Chondrocyte (in vitro differentiated cells): Measurements from ENCODE around the gene PYCR2. TPM values are rescaled to one million over a fixed set of nuclear protein-coding genes. Genes with fewer than 3 reads are reported as not detected.

Experiments
- DNase-seq: peaks from one replicate; pipeline ENCODE4 v3.0.0; 2021; ENCODE audit warnings: mixed read lengths, low spot score
- H3K27ac Mint-ChIP-seq: one replicate; pipeline ENCODE4 v1.8.0; 2021; ENCODE audit warnings: mild to moderate bottlenecking, moderate library complexity, mixed read lengths; ENCODE audit not compliant: unreplicated experiment
- H3K27me3 Mint-ChIP-seq: 2 replicates; pipeline ENCODE4 v1.8.0; 2021; ENCODE audit warnings: low read depth, mixed read lengths
- H3K36me3 Mint-ChIP-seq: 2 replicates; pipeline ENCODE4 v1.8.0; 2021; ENCODE audit warnings: low read depth, mixed read lengths
- H3K4me1 Mint-ChIP-seq: 2 replicates; pipeline ENCODE4 v1.8.0; 2021; ENCODE audit warnings: low read depth, mild to moderate bottlenecking, mixed read lengths
- H3K4me3 Mint-ChIP-seq: one replicate; pipeline ENCODE4 v1.8.0; 2021; ENCODE audit warnings: mild to moderate bottlenecking, moderate library complexity, mixed read lengths; ENCODE audit not compliant: unreplicated experiment
- H3K9me3 Mint-ChIP-seq: 2 replicates; pipeline ENCODE4 v1.8.0; 2021; ENCODE audit warnings: low read depth, mixed read lengths
- total RNA-seq: library from RNA; stranded (reverse); gene quantifications from 3 replicates; pipeline ENCODE4 v1.2.1, GENCODE V29; 2021
- TF ChIP-seq, protein P1 (sequence below): fragments of 200-600 bp; sonication (generic); IDR thresholded peaks from 2 replicates; pipeline ENCODE4 v1.5.0; 2021; ENCODE audit warnings: antibody characterized with exemption, mild to moderate bottlenecking, moderate library complexity

PYCR2 gene
- total RNA-seq, 1 donor from 2014 or later: 43.4 TPM

DNA sequence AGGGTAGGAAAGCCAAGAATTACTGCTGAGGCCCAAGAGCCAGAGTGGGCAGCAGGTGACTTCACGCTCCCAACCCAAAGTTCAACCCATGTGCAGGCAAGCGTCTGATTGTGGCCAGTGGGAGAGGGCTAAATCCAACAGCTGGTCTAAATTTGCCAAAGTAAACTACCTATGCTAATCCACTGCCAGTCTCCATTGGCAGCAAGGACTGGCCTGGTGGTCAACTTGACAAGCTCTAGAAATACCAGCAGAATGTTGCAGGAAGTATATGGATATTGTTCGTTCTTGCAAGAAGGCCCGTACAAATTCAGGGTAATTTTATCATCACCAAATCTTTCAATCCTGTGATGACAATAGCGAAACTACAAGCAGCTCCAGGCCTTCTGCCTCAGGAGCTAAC is 43.4 kb downstream of the PYCR2 start:
- H3K9me3 Mint-ChIP-seq: no peaks in the 10 kb centered on the region
- DNase-seq: no peak
- TF ChIP-seq, protein P1, sequence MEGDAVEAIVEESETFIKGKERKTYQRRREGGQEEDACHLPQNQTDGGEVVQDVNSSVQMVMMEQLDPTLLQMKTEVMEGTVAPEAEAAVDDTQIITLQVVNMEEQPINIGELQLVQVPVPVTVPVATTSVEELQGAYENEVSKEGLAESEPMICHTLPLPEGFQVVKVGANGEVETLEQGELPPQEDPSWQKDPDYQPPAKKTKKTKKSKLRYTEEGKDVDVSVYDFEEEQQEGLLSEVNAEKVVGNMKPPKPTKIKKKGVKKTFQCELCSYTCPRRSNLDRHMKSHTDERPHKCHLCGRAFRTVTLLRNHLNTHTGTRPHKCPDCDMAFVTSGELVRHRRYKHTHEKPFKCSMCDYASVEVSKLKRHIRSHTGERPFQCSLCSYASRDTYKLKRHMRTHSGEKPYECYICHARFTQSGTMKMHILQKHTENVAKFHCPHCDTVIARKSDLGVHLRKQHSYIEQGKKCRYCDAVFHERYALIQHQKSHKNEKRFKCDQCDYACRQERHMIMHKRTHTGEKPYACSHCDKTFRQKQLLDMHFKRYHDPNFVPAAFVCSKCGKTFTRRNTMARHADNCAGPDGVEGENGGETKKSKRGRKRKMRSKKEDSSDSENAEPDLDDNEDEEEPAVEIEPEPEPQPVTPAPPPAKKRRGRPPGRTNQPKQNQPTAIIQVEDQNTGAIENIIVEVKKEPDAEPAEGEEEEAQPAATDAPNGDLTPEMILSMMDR: no peak
- no peaks in the 10 kb centered on the region for H3K27me3 Mint-ChIP-seq
- H3K36me3 Mint-ChIP-seq: peaks cover 1% of the 10 kb centered on the region
- H3K4me3 Mint-ChIP-seq: peak overlapping the region; percentile 91
- H3K4me1 Mint-ChIP-seq: peaks cover 58% of the 10 kb centered on the region
- peak overlapping the region; percentile 61 for H3K27ac Mint-ChIP-seq

DNA sequence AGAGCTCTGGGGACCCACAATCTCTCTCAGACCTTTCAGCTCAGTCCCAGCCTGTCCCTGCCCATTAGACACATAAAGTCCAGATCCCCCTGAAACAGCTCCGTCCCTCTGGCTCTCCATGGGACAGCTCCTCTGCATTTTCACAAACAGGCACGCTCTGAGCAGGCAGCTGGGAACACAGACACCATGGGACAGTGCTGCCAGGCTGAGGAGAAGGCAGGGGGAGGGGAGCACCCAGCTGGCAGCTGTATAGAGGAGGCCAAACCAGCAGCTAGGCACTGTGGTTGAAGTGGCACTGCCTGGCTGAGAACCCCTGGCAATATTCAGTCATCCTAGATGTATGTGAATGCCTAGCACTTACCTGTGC is 43.8 kb downstream of the PYCR2 start:
- Mint-ChIP-seq H3K27me3 (no peaks in the 10 kb centered on the region), H3K9me3 (no peaks in the 10 kb centered on the region), H3K4me1 (peaks cover 58% of the 10 kb centered on the region), H3K4me3 (peak overlapping the region; percentile 31), H3K36me3 (peaks cover 1% of the 10 kb centered on the region), H3K27ac (peak overlapping the region; percentile 61)
- DNase-seq: peak; percentile 60
- TF ChIP-seq, protein P1: no peak

DNA sequence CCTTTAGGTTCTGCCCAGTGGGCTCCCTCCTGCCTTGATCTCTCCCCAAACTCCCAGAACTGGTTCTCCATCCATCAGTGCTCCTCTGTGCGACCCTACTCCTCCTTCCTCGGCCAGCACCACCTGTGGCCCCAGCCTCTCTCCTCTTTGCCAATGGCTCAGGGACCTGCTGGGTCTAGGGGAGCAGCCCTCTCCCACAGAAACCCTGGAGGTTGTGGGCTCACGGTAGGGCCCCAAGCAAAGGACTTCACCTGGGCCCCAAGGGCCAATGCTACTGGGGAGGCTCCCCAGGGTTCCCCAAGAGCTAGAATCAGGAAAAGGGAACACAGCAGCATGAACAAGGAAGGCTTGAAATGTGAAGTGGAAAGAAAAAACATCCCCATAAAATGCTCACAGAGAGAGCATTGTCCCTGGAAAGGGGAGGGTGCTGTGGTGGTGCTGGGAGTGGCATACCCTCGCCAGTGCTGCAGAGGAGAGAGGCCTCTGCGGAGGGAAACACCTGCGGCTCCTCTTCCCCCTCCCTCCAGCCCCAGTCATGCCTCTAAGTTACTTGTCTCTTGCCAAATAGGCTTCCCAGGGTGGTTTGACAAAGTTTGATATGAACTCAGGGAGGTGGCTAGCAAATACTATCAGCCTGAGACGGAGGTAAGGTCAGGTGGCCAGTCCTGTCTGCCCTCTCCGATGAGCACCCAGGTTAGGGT is 44.4 kb downstream of the PYCR2 start:
- H3K36me3 Mint-ChIP-seq: peaks cover 1% of the 10 kb centered on the region
- TF ChIP-seq, protein P1: no peak
- peak overlapping the region; percentile 31 for H3K4me3 Mint-ChIP-seq
- no peaks in the 10 kb centered on the region for H3K9me3 Mint-ChIP-seq
- H3K27me3 Mint-ChIP-seq: no peaks in the 10 kb centered on the region
- H3K4me1 Mint-ChIP-seq: peaks cover 58% of the 10 kb centered on the region
- H3K27ac Mint-ChIP-seq: peak overlapping the region; percentile 71
- DNase-seq: peak; percentile 68

DNA sequence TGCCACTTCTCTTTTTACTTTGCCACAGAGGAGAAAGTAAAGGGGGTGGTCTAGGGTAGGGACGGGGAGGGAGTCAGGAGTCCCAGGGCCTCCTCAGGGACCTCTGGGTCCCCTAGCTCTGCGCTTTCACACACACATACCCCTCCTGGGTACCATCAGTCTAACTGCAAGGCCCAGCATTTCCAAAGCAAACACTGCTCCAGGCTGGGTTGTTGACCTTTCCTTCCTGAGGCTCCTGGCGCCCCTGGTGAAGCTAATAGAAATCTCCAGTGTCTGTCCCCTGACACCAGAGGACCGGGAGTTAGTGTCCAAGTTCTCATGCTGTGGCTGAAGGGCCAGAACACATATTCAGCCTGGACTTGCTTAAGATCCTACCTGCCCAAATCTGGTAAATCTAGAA is 45.8 kb downstream of the PYCR2 start:
- Mint-ChIP-seq H3K27ac (peak overlapping the region; percentile 95), H3K9me3 (no peaks in the 10 kb centered on the region), H3K36me3 (peaks cover 8% of the 10 kb centered on the region), H3K4me1 (peaks cover 52% of the 10 kb centered on the region), H3K27me3 (no peaks in the 10 kb centered on the region), H3K4me3 (peak overlapping the region; percentile 40)
- peak; percentile 26 for DNase-seq
- TF ChIP-seq, protein P1: no peak

DNA sequence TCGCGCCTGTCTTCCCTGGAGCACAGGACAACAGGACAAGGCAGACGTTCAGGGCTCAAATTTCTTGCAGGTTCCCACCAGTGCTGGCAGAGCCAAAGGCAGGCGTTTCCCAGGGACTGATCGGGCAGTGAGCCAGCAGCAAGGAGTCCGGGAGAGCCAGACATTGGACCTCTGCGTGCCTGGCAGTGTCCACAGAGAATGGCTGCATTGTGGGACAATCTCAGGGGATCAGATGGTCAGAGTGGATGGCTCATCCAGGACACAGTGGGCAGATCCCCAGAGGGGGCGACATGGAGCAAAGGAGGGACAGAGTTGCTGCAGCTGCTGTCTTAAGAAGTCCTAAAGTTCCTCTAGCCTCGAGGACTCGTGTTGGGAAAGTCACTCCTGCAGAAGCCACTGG is 46.5 kb downstream of the PYCR2 start:
- DNase-seq: peak; percentile 76
- TF ChIP-seq, protein P1: peak; percentile 78
- Mint-ChIP-seq H3K4me3 (peak overlapping the region; percentile 47), H3K27me3 (no peaks in the 10 kb centered on the region), H3K36me3 (peaks cover 10% of the 10 kb centered on the region), H3K9me3 (no peaks in the 10 kb centered on the region), H3K4me1 (peaks cover 49% of the 10 kb centered on the region), H3K27ac (peak overlapping the region; percentile 95)
